H1 (cell line): ENCODE measurements around the gene FAM24B. TPM values are rescaled to one million over a fixed set of nuclear protein-coding genes. Genes with fewer than 3 reads are reported as not detected.

ENCODE experiments used
- CTCF ChIA-PET: fragments of 300-600 bp; sonication (Branson Sonifier 250); formaldehyde crosslinking; loops from one replicate; lab custom pipeline; 2021; ENCODE audit not compliant: partially characterized antibody; lab: Charles Lee
- POLR2A ChIA-PET: fragments of 300-600 bp; sonication (Branson Sonifier 250); formaldehyde crosslinking; loops from one replicate; lab custom pipeline; 2021; ENCODE audit warnings: inconsistent platforms; ENCODE audit not compliant: partially characterized antibody; lab: Charles Lee
- DNase-seq, 2 experiments: peaks; one replicate each; pipeline versions ENCODE4 v3.0.0 to v3.0.0-alpha.2; 2010 to 2022; ENCODE audit warnings: low spot score in 2 of 2, low read depth in 1 of 2, mixed read lengths in 1 of 2
- FAIRE-seq: peaks from 2 replicates; lab custom pipeline; 2011; peaks lifted over from hg19 to GRCh38; lab: Jason Lieb, UNC
- H2AFZ ChIP-seq: 2 replicates; pipeline ENCODE4 v1.8.1; 2012; ENCODE audit warnings: low read length, inconsistent platforms
- H2AK5ac ChIP-seq: 2 replicates; pipeline ENCODE4 v1.6.1; 2013; ENCODE audit warnings: low read depth, low read length
- H2BK120ac ChIP-seq: replicated peaks from 2 replicates; pipeline ENCODE3; 2013; ENCODE audit warnings: low read depth, low read length, inconsistent platforms
- H2BK12ac ChIP-seq: 2 replicates; pipeline ENCODE4 v1.6.1; 2013; ENCODE audit warnings: low read depth, low read length
- H2BK15ac ChIP-seq: 2 replicates; pipeline ENCODE4 v1.6.1; 2013; ENCODE audit warnings: low read length
- H2BK20ac ChIP-seq: 2 replicates; pipeline ENCODE4 v1.6.1; 2013; ENCODE audit warnings: low read length
- H2BK5ac ChIP-seq: 2 replicates; pipeline ENCODE4 v1.6.1; 2013; ENCODE audit warnings: low read depth, low read length
- H3K14ac ChIP-seq: 2 replicates; pipeline ENCODE4 v1.6.1; 2013; ENCODE audit warnings: inconsistent platforms; ENCODE audit not compliant: insufficient read length
- H3K18ac ChIP-seq: 2 replicates; pipeline ENCODE4 v1.6.1; 2013; ENCODE audit warnings: low read length; ENCODE audit errors: extremely low read depth
- H3K23ac ChIP-seq: 2 replicates; pipeline ENCODE4 v1.6.1; 2013; ENCODE audit warnings: inconsistent platforms; ENCODE audit not compliant: insufficient read length
- H3K23me2 ChIP-seq: 2 replicates; pipeline ENCODE4 v1.6.1; 2013; ENCODE audit warnings: low read depth, low read length
- H3K27ac ChIP-seq: 2 replicates; pipeline ENCODE4 v1.6.1; 2011; ENCODE audit warnings: low read depth, low read length, inconsistent platforms
- H3K27me3 ChIP-seq, 4 experiments: replicated peaks in 1 of 4; 1 replicate in 1 of 4; 2 replicates in 3 of 4; pipeline versions ENCODE4 v1.6.1 to v1.8.1; 2011 to 2013; ENCODE audit warnings: low read length in 3 of 4, mild to moderate bottlenecking in 3 of 4, inconsistent platforms in 2 of 4, mixed read lengths in 2 of 4, moderate library complexity in 1 of 4; ENCODE audit not compliant: control insufficient read depth in 3 of 4, insufficient read depth in 3 of 4; ENCODE audit errors: extremely low read depth in 1 of 4
- H3K36me3 ChIP-seq, 4 experiments: 2 replicates each; pipeline versions ENCODE4 v1.6.1 to v1.8.1; 2011 to 2013; ENCODE audit warnings: mild to moderate bottlenecking in 4 of 4, low read length in 3 of 4, moderate library complexity in 2 of 4, control low read depth in 1 of 4, inconsistent platforms in 1 of 4; ENCODE audit not compliant: insufficient read depth in 4 of 4, control insufficient read depth in 2 of 4
- H3K4ac ChIP-seq: replicated peaks from 2 replicates; pipeline ENCODE3; 2013; ENCODE audit warnings: low read length, low read depth, mixed read lengths, inconsistent platforms; ENCODE audit not compliant: insufficient read length
- H3K4me1 ChIP-seq, 4 experiments: replicated peaks in 1 of 4; 1 replicate in 1 of 4; 2 replicates in 3 of 4; pipeline versions ENCODE4 v1.6.1 to v1.8.1; 2011 to 2013; ENCODE audit warnings: low read length in 3 of 4, inconsistent platforms in 2 of 4, mixed read lengths in 1 of 4; ENCODE audit not compliant: insufficient read depth in 4 of 4, control insufficient read depth in 3 of 4
- H3K4me2 ChIP-seq, 2 experiments: 2 replicates each; pipeline versions ENCODE4 v1.6.1 to v1.8.1; 2011 to 2013; ENCODE audit warnings: low read depth in 2 of 2, low read length in 2 of 2, control low read depth in 1 of 2, inconsistent platforms in 1 of 2, mild to moderate bottlenecking in 1 of 2; ENCODE audit not compliant: insufficient read depth in 1 of 2
- H3K4me3 ChIP-seq, 4 experiments: fragments of 200-600, 300-600 bp in 1 of 4; sonication (generic), shearing (Covaris generic), sonication (Bioruptor Twin) in 1 of 4; 2 replicates each; pipeline versions ENCODE4 v1.5.1 to v1.8.1; 2011 to 2016; ENCODE audit warnings: low read length in 4 of 4, low read depth in 3 of 4, control low read depth in 2 of 4, inconsistent platforms in 2 of 4, mild to moderate bottlenecking in 2 of 4, mixed read lengths in 1 of 4, moderate library complexity in 1 of 4; ENCODE audit not compliant: insufficient read depth in 2 of 4; ENCODE audit errors: extremely low read depth in 1 of 4
- H3K56ac ChIP-seq: replicated peaks from 2 replicates; pipeline ENCODE3; 2013; ENCODE audit warnings: low read depth, mild to moderate bottlenecking, mixed read lengths, low read length, inconsistent platforms; ENCODE audit not compliant: insufficient read length
- H3K79me1 ChIP-seq: 2 replicates; pipeline ENCODE4 v1.6.1; 2013; ENCODE audit warnings: low read depth, low read length, control low read depth
- H3K79me2 ChIP-seq, 2 experiments: 2 replicates each; pipeline versions ENCODE4 v1.6.1 to v1.8.1; 2012 to 2013; ENCODE audit warnings: low read length in 2 of 2, mild to moderate bottlenecking in 2 of 2, inconsistent platforms in 1 of 2; ENCODE audit not compliant: insufficient read depth in 2 of 2, control insufficient read depth in 1 of 2
- H3K9ac ChIP-seq, 4 experiments: replicated peaks in 1 of 4; 1 replicate in 1 of 4; 2 replicates in 3 of 4; pipeline versions ENCODE4 v1.6.1 to v1.8.1; 2011 to 2013; ENCODE audit warnings: low read depth in 3 of 4, low read length in 3 of 4, control low read depth in 2 of 4, mild to moderate bottlenecking in 2 of 4, moderate library complexity in 2 of 4, inconsistent platforms in 1 of 4; ENCODE audit errors: extremely low read depth in 1 of 4
- H3K9me3 ChIP-seq, 2 experiments: 2 replicates each; pipeline versions ENCODE4 v1.6.1 to v1.8.1; 2012 to 2013; ENCODE audit warnings: mild to moderate bottlenecking in 2 of 2, moderate library complexity in 2 of 2, control low read depth in 1 of 2, inconsistent platforms in 1 of 2, low read depth in 1 of 2, low read length in 1 of 2, mixed read lengths in 1 of 2; ENCODE audit not compliant: insufficient read depth in 2 of 2
- H4K20me1 ChIP-seq, 2 experiments: replicated peaks in 1 of 2; 2 replicates each; pipeline versions ENCODE3 to v1.8.1; 2011 to 2013; ENCODE audit warnings: inconsistent platforms in 2 of 2, low read length in 2 of 2, mild to moderate bottlenecking in 1 of 2; ENCODE audit not compliant: insufficient read depth in 2 of 2, control insufficient read depth in 1 of 2
- H4K5ac ChIP-seq: 2 replicates; pipeline ENCODE4 v1.6.1; 2013; ENCODE audit warnings: low read length, low read depth, mixed read lengths, inconsistent platforms; ENCODE audit not compliant: insufficient read length
- H4K8ac ChIP-seq: 2 replicates; pipeline ENCODE4 v1.8.0; 2013; ENCODE audit warnings: mild to moderate bottlenecking, moderate library complexity, low read length, inconsistent platforms; ENCODE audit not compliant: insufficient read depth; ENCODE audit errors: extremely low read depth
- H4K91ac ChIP-seq: replicated peaks from 2 replicates; pipeline ENCODE3; 2013; ENCODE audit warnings: low read length, mixed read lengths, inconsistent platforms; ENCODE audit not compliant: insufficient read length
- CBX5 ChIP-seq: fragments of 300-800, 300-1000 bp; sonication (generic); IDR thresholded peaks from 2 replicates; pipeline ENCODE4 v1.7.1; 2016; ENCODE audit warnings: antibody characterized with exemption, low read length, low read depth
- EZH2 ChIP-seq: fragments of 200-600 bp; sonication (generic); IDR thresholded peaks from 2 replicates; pipeline ENCODE4 v1.7.1; 2012; ENCODE audit warnings: low read depth, mild to moderate bottlenecking, moderate library complexity, low read length, inconsistent platforms; ENCODE audit not compliant: severe bottlenecking
- WGBS, 2 experiments: shearing (Covaris generic) in 1 of 2; methylation state at CpG; one replicate each; pipeline versions ENCODE4 v1.1.6 to v1.1.7; 2013 to 2015; ENCODE audit warnings: low lambda C conversion rate in 2 of 2, mixed read lengths in 2 of 2, inconsistent platforms in 1 of 2, low coverage in 1 of 2, missing lambda C conversion rate in 1 of 2; ENCODE audit not compliant: insufficient replicate concordance in 2 of 2, insufficient coverage in 1 of 2, insufficient read length in 1 of 2; ENCODE audit errors: extremely low coverage in 1 of 2, missing lambda C conversion rate in 1 of 2; 5-methylcytosine and 5-hydroxymethylcytosine counted together
- polyA plus RNA-seq, 7 experiments: library from polyadenylated mRNA; depleted of rRNA in 3 of 7; stranded (reverse) in 5 of 7; unstranded in 2 of 7; fragments of >200 nt in 5 of 7; fragments of 200-250 nt in 2 of 7; gene quantifications; 1 replicate in 5 of 7; 2 replicates in 1 of 7; 4 replicates in 1 of 7; pipeline versions ENCODE4 v1.2.1 to v1.2.3, GENCODE V29; 2011 to 2013; ENCODE audit warnings: missing spikeins in 2 of 7, mixed read lengths in 2 of 7
- total RNA-seq: library from RNA; stranded (reverse); fragmentation: NEBNext Ultra II Directional; extraction: Animal tissue kit (Norgen Biotek cat#: 25700); gene quantifications from 2 replicates; pipeline ENCODE4 v1.2.1, GENCODE V29; 2021

The FAM24B gene
- total and polyA plus RNA-seq, 2 of the 8 experiments (the other 6 are each of a cell fraction or from before 2014, with no cell fraction given) = 0.50 to 0.56 TPM

- FAIRE-seq (no peak), DNase-seq (no peak)
- Histone ChIP-seq H3K56ac (no peak overlapping the region), H3K14ac (no peak overlapping the region), H2BK15ac (no peak overlapping the region), H3K23ac (no peak overlapping the region), H3K23me2 (no peaks in the 10 kb centered on the region; the same call in 1 of the 2 replicates), H4K5ac (no peak overlapping the region), H2BK12ac (no peak overlapping the region), H3K27me3 (no peaks in the 10 kb centered on the region; a peak in 1 of 7 replicates), H2BK5ac (no peak overlapping the region), H3K4me2 (no peak overlapping the region), H2AFZ (no peak overlapping the region), H3K27ac (no peak overlapping the region), H3K79me2 (no peaks in the 10 kb centered on the region), H2BK120ac (no peak overlapping the region), H3K4me1 (no peaks in the 10 kb centered on the region), H3K4ac (no peak overlapping the region), H2BK20ac (no peak overlapping the region), H3K9ac (no peak overlapping the region), H3K18ac (no peak overlapping the region), H3K79me1 (no peaks in the 10 kb centered on the region), H4K8ac (no peak overlapping the region), H3K4me3 (no peak overlapping the region), H4K20me1 (no peaks in the 10 kb centered on the region), H4K91ac (no peak overlapping the region), H3K9me3 (no peaks in the 10 kb centered on the region), H2AK5ac (no peak overlapping the region), H3K36me3 (no peaks in the 10 kb centered on the region)
- ChIA-PET CTCF (no interaction called here), POLR2A (no interaction called here)
- TF ChIP-seq EZH2 = no peak
- no peak for TF ChIP-seq CBX5
- 88% methylated on average over 2 of the region's 2 CpGs; no CpG with 5 or more reads in 1 of the 2 experiments for WGBS, 2 experiments
Observed at GRCh38 chr10:122814493-122814892, 64.9 kb downstream of the FAM24B start.
